B cell (primary cell): ENCODE measurements around the gene EPB41. TPM values are rescaled to one million over a fixed set of nuclear protein-coding genes. Genes with fewer than 3 reads are reported as not detected.

ENCODE experiments used
- ATAC-seq: fragments of 200-7000 bp; cut with Tn5 transposase; one replicate; pipeline ENCODE4 v1.10.0; 2021; ENCODE audit warnings: low read depth, mild to moderate bottlenecking, moderate number of reproducible peaks, moderate library complexity
- CTCF ChIA-PET: fragments of 350-600 bp; sonication (Branson Sonifier 250); formaldehyde crosslinking; loops from one replicate; lab custom pipeline; 2021; ENCODE audit warnings: antibody characterized with exemption, inconsistent platforms; lab: Charles Lee
- POLR2A ChIA-PET: fragments of 350-600 bp; sonication (Branson Sonifier 250); formaldehyde crosslinking; loops from one replicate; lab custom pipeline; 2021; ENCODE audit warnings: antibody characterized with exemption; lab: Charles Lee
- DNase-seq: peaks from one replicate; pipeline ENCODE4 v3.0.0; 2013
- H2AFZ ChIP-seq: 2 replicates; pipeline ENCODE4 v1.6.1; 2012; ENCODE audit warnings: mild to moderate bottlenecking, low read depth, low read length; ENCODE audit not compliant: insufficient read depth, poor library complexity, severe bottlenecking
- H3K27ac ChIP-seq, 2 donors: 1 replicate in 1 of 2; 2 replicates in 1 of 2; pipeline ENCODE4 v1.5.1; 2012 to 2013; ENCODE audit warnings: low read length in 2 of 2, mild to moderate bottlenecking in 2 of 2, moderate library complexity in 1 of 2
- H3K27me3 ChIP-seq, 4 experiments: fragments of 200-600 bp in 1 of 4; sonication (generic) in 1 of 4; replicated peaks in 1 of 4; 1 replicate in 2 of 4; 2 replicates in 2 of 4; pipeline versions ENCODE4 v1.6.1 to v1.7.0; 2013 to 2016; ENCODE audit warnings: low read length in 3 of 4, mild to moderate bottlenecking in 2 of 4, mixed read lengths in 1 of 4, moderate library complexity in 1 of 4; ENCODE audit not compliant: insufficient read depth in 4 of 4, control insufficient read depth in 3 of 4; ENCODE audit errors: control extremely low read depth in 1 of 4
- H3K36me3 ChIP-seq, 2 experiments: replicated peaks in 1 of 2; 1 replicate in 1 of 2; 2 replicates in 1 of 2; pipeline versions ENCODE4 v1.6.1 to v1.7.1; 2013; ENCODE audit warnings: low read length in 1 of 2; ENCODE audit not compliant: insufficient read depth in 2 of 2, control insufficient read depth in 1 of 2; ENCODE audit errors: control extremely low read depth in 1 of 2, extremely low read depth in 1 of 2
- H3K4me1 ChIP-seq, 2 donors: fragments of 200-600 bp in 1 of 2; sonication (generic) in 1 of 2; 1 replicate in 1 of 2; 2 replicates in 1 of 2; pipeline versions ENCODE4 v1.5.1 to v1.6.1; 2013 to 2017; ENCODE audit warnings: low read length in 2 of 2; ENCODE audit not compliant: control insufficient read depth in 2 of 2, insufficient read depth in 2 of 2
- H3K4me2 ChIP-seq: replicated peaks from 2 replicates; pipeline ENCODE3; 2012; ENCODE audit warnings: mild to moderate bottlenecking, low read depth, low read length; ENCODE audit not compliant: poor library complexity, severe bottlenecking
- H3K4me3 ChIP-seq, 5 experiments: fragments of 200-600 bp in 1 of 5; sonication (generic) in 1 of 5; 1 replicate in 3 of 5; 2 replicates in 2 of 5; pipeline versions ENCODE4 v1.5.1 to v1.7.0; 2011 to 2016; ENCODE audit warnings: low read length in 4 of 5, mild to moderate bottlenecking in 4 of 5, low read depth in 2 of 5, control low read depth in 1 of 5, moderate library complexity in 1 of 5; ENCODE audit not compliant: insufficient read depth in 1 of 5; ENCODE audit errors: control extremely low read depth in 1 of 5, extremely low read depth in 1 of 5
- H3K79me2 ChIP-seq: fragments of 200-600 bp; sonication (generic); one replicate; pipeline ENCODE4 v1.6.0; 2016; ENCODE audit warnings: low read length; ENCODE audit not compliant: control insufficient read depth, insufficient read depth
- H3K9ac ChIP-seq: fragments of 200-600 bp; sonication (generic); 2 replicates; pipeline ENCODE4 v1.6.1; 2017; ENCODE audit warnings: mild to moderate bottlenecking, low read length, moderate library complexity
- H3K9me3 ChIP-seq, 3 donors: one replicate each; pipeline versions ENCODE4 v1.6.1 to v1.7.1; 2013; ENCODE audit warnings: low read length in 2 of 3; ENCODE audit not compliant: control insufficient read depth in 2 of 3, insufficient read depth in 1 of 3; ENCODE audit errors: control extremely low read depth in 1 of 3
- H4K20me1 ChIP-seq: 2 replicates; pipeline ENCODE4 v1.6.0; 2012; ENCODE audit warnings: mild to moderate bottlenecking, low read length; ENCODE audit not compliant: insufficient read depth, control insufficient read depth, poor library complexity, severe bottlenecking
- H3K27ac Mint-ChIP-seq: one replicate; pipeline ENCODE4 v1.8.0; 2021; ENCODE audit warnings: mixed read lengths
- H3K27me3 Mint-ChIP-seq: one replicate; pipeline ENCODE4 v1.8.0; 2021; ENCODE audit warnings: mixed read lengths
- H3K4me1 Mint-ChIP-seq: one replicate; pipeline ENCODE4 v1.8.0; 2021; ENCODE audit warnings: mixed read lengths
- H3K4me3 Mint-ChIP-seq: one replicate; pipeline ENCODE4 v1.8.0; 2021; ENCODE audit warnings: mixed read lengths
- H3K9me3 Mint-ChIP-seq: one replicate; pipeline ENCODE4 v1.8.0; 2022; ENCODE audit warnings: mixed read lengths; ENCODE audit not compliant: insufficient read depth
- EZH2 ChIP-seq: IDR thresholded peaks from 2 replicates; pipeline ENCODE4 v1.6.1; 2012; ENCODE audit warnings: borderline replicate concordance, low read depth, mild to moderate bottlenecking, moderate library complexity, low read length; ENCODE audit not compliant: insufficient read depth, poor library complexity, severe bottlenecking
- WGBS: methylation state at CpG from one replicate; pipeline ENCODE4 v1.1.5; 2013; ENCODE audit warnings: missing lambda C conversion rate; ENCODE audit not compliant: insufficient coverage; 5-methylcytosine and 5-hydroxymethylcytosine counted together
- intact Hi-C: fragments of 100-400 bp; cut with micrococcal nuclease; formaldehyde crosslinking; loops from one replicate; pipeline ENCODE4 v1.10.0; 2022
- polyA plus RNA-seq: library from polyadenylated mRNA; depleted of rRNA; stranded (reverse); fragments of >200 nt; gene quantifications from 2 replicates; pipeline ENCODE4 v1.2.3, GENCODE V29; 2012
- total RNA-seq, 2 donors: library from RNA; stranded (reverse); fragments of 120-200 nt in 1 of 2; gene quantifications; 1 replicate in 1 of 2; 2 replicates in 1 of 2; pipeline versions ENCODE4 v1.2.3 to v1.2.4, GENCODE V29; 2013 to 2022
- TF ChIP-seq, protein P1 (sequence below): fragments of 200-600 bp; IDR thresholded peaks from one replicate; pipeline ENCODE4 v1.8.0; 2022; ENCODE audit warnings: antibody characterized with exemption, mild to moderate bottlenecking

Gene EPB41
- total and polyA plus RNA-seq, 2 donors (not counting 1 experiment from before 2014, with no cell fraction given): 45.8 to 186 TPM

DNA sequence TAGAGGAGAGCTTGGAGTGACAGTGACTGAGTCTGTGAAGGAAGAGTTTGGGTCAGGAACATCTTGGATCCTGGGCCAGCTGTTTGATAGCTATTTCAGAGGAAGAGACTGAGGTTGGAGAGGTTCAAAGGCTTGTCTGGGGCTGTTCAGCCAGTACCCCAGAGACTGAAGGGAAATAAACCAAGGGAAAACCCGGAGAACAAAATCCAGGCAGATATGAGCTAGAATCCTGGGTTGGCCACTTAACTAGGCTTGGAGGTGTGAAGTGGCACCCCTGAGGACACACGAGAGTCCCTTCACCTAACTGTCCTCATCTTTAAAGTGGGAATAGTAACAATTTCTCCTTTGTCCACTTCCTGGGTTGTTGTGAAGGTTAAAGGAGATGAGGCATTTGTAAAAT lies 23.1 kb upstream of the EPB41 start:
- Histone ChIP-seq H3K79me2 (peaks cover 55% of the 10 kb centered on the region), H3K27ac (no peak overlapping the region), H3K9me3 (peaks cover 0 to 3% (median 0%) of the 10 kb centered on the region in 3 donors), H2AFZ (no peak overlapping the region), H3K27me3 (no peaks in the 10 kb centered on the region), H3K4me3 (no peak overlapping the region), H4K20me1 (no peaks in the 10 kb centered on the region), H3K4me2 (no peak overlapping the region), H3K36me3 (peaks cover 1 to 15% of the 10 kb centered on the region in 2 experiments), H3K9ac (no peak overlapping the region), H3K4me1 (peaks cover 11 to 19% of the 10 kb centered on the region in 2 donors)
- ChIA-PET POLR2A (no interaction called here), CTCF (interaction anchor here (0.8 to 5.2 kb wide), 6 partner anchors 9 to 143 kb away, joined by 3 to 39 read pairs (median 4); no protein-coding TSS in a partner anchor)
- Mint-ChIP-seq H3K27ac (no peak overlapping the region), H3K4me1 (peaks cover 37% of the 10 kb centered on the region), H3K9me3 (no peaks in the 10 kb centered on the region), H3K27me3 (no peaks in the 10 kb centered on the region), H3K4me3 (no peak overlapping the region)
- DNase-seq (no peak), ATAC-seq (no peak)
- 89% methylated on average over 1 of the region's 2 CpGs for WGBS
- intact Hi-C loops: no loop called here
- TF ChIP-seq EZH2: no peak
- TF ChIP-seq, protein P1, sequence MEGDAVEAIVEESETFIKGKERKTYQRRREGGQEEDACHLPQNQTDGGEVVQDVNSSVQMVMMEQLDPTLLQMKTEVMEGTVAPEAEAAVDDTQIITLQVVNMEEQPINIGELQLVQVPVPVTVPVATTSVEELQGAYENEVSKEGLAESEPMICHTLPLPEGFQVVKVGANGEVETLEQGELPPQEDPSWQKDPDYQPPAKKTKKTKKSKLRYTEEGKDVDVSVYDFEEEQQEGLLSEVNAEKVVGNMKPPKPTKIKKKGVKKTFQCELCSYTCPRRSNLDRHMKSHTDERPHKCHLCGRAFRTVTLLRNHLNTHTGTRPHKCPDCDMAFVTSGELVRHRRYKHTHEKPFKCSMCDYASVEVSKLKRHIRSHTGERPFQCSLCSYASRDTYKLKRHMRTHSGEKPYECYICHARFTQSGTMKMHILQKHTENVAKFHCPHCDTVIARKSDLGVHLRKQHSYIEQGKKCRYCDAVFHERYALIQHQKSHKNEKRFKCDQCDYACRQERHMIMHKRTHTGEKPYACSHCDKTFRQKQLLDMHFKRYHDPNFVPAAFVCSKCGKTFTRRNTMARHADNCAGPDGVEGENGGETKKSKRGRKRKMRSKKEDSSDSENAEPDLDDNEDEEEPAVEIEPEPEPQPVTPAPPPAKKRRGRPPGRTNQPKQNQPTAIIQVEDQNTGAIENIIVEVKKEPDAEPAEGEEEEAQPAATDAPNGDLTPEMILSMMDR: no peak

DNA sequence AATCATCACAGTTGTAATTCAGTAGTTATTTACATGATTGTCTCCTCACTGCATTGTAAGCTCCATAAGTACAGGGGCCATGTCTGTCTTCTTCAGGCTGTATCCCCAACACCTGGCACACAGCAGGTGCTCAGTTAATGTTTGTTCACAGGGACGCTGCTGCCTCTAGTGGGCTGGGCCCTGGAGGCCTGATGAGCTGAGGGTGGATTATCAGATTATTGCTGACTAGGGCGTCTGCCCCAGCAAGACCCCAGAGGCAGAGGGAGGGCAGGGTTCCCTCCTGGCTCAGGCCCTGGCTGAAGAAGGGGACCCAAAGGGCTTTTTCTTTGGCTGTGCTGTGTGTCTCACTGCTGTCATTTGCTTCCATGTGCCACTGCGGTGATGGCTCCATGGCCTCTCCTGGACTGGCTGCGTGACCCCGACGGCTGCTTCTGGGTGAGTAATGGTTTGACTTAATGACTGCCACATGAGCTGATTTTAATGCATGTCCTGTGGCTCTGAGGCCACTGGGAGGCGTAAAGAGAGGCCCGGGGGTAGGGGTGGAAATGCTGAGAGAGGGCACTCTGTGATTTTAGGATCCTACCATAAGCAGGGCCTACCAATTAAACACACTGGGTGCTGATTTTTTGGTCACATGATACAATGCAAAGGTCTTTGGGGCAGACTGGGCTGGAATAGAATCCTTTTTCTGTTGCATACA lies 20.8 kb upstream of the EPB41 start:
- H3K4me3 ChIP-seq: no peak overlapping the region
- DNase-seq (peak; percentile 36), ATAC-seq (peak; percentile 49)
- H2AFZ ChIP-seq: no peak overlapping the region
- no peaks in the 10 kb centered on the region for H3K27me3 Mint-ChIP-seq
- H3K4me1 ChIP-seq: peaks cover 4 to 10% of the 10 kb centered on the region in 2 donors
- ChIA-PET POLR2A (no interaction called here), CTCF (interaction anchor here (0.7 to 8.0 kb wide), 11 partner anchors 12 to 309 kb away, joined by 3 to 72 read pairs (median 4); partner anchors contain the start of gene EPB41)
- H3K9ac ChIP-seq: no peak overlapping the region
- 88% methylated on average over 4 of the region's 8 CpGs for WGBS
- H3K27ac ChIP-seq: no peak overlapping the region
- no peak for TF ChIP-seq EZH2
- TF ChIP-seq, protein P1: peak; percentile 49
- H3K27ac Mint-ChIP-seq: peak overlapping the region; percentile 56
- H4K20me1 ChIP-seq: no peaks in the 10 kb centered on the region
- H3K9me3 Mint-ChIP-seq: no peaks in the 10 kb centered on the region
- H3K4me1 Mint-ChIP-seq: peaks cover 45% of the 10 kb centered on the region
- H3K4me3 Mint-ChIP-seq: no peak overlapping the region
- H3K79me2 ChIP-seq: peaks cover 57% of the 10 kb centered on the region
- intact Hi-C loops: no loop called here
- H3K4me2 ChIP-seq: no peak overlapping the region
- peaks cover 1 to 19% of the 10 kb centered on the region in 2 experiments for H3K36me3 ChIP-seq
- H3K27me3 ChIP-seq: no peaks in the 10 kb centered on the region
- H3K9me3 ChIP-seq: peaks cover 0 to 3% (median 0%) of the 10 kb centered on the region in 3 donors
